Mesenchymal stem cell (in vitro differentiated cells and primary cell): ENCODE results near the gene CTSE.

Source experiments
- DNase-seq: peaks from one replicate; pipeline ENCODE4 v3.0.0-alpha.2; 2013
- H2AFZ ChIP-seq: one replicate; pipeline ENCODE4 v1.6.1; 2013; ENCODE audit warnings: low read depth, mild to moderate bottlenecking, control low read depth, inconsistent platforms, low read length, moderate library complexity
- H2AK5ac ChIP-seq: 2 replicates; pipeline ENCODE4 v1.6.1; 2013; ENCODE audit warnings: low read length, moderate library complexity, mild to moderate bottlenecking, inconsistent platforms; ENCODE audit not compliant: severe bottlenecking
- H2BK120ac ChIP-seq: one replicate; pipeline ENCODE4 v1.6.1; 2013; ENCODE audit warnings: low read depth, mild to moderate bottlenecking, inconsistent platforms, low read length, moderate library complexity
- H2BK12ac ChIP-seq, 2 experiments: one replicate each; pipeline ENCODE4 v1.6.1; 2013; ENCODE audit warnings: inconsistent platforms in 2 of 2, low read length in 2 of 2, mild to moderate bottlenecking in 2 of 2, moderate library complexity in 2 of 2, control low read depth in 1 of 2
- H2BK15ac ChIP-seq: one replicate; pipeline ENCODE4 v1.6.1; 2013; ENCODE audit warnings: mild to moderate bottlenecking, low read depth, inconsistent platforms; ENCODE audit not compliant: poor library complexity, severe bottlenecking
- H2BK5ac ChIP-seq: 2 replicates; pipeline ENCODE4 v1.6.1; 2013; ENCODE audit warnings: low read depth, mild to moderate bottlenecking, low read length, control low read depth, inconsistent platforms; ENCODE audit not compliant: poor library complexity, severe bottlenecking
- H3K14ac ChIP-seq, 2 experiments: one replicate each; pipeline ENCODE4 v1.6.1; 2013; ENCODE audit warnings: inconsistent platforms in 2 of 2, low read length in 2 of 2, control low read depth in 1 of 2, mild to moderate bottlenecking in 1 of 2, moderate library complexity in 1 of 2
- H3K18ac ChIP-seq, 2 experiments: one replicate each; pipeline ENCODE4 v1.6.1; 2013; ENCODE audit warnings: inconsistent platforms in 2 of 2, low read length in 2 of 2, control low read depth in 1 of 2, low read depth in 1 of 2, mild to moderate bottlenecking in 1 of 2
- H3K23ac ChIP-seq, 2 experiments: one replicate each; pipeline ENCODE4 v1.6.1; 2013; ENCODE audit warnings: inconsistent platforms in 2 of 2, low read length in 2 of 2, mild to moderate bottlenecking in 2 of 2, moderate library complexity in 2 of 2, control low read depth in 1 of 2
- H3K27ac ChIP-seq: 2 replicates; pipeline ENCODE4 v1.5.1; 2013; ENCODE audit warnings: mild to moderate bottlenecking, moderate library complexity, low read length, control low read depth, inconsistent platforms; ENCODE audit not compliant: poor library complexity, severe bottlenecking
- H3K27me3 ChIP-seq, 2 experiments: 2 replicates each; pipeline versions ENCODE4 v1.6.1 to v1.7.0; 2013; ENCODE audit warnings: low read length in 2 of 2, mild to moderate bottlenecking in 2 of 2, moderate library complexity in 2 of 2, control low read depth in 1 of 2, inconsistent platforms in 1 of 2; ENCODE audit not compliant: control insufficient read depth in 1 of 2, insufficient read depth in 1 of 2
- H3K36me3 ChIP-seq, 2 experiments: 2 replicates each; pipeline versions ENCODE4 v1.6.1 to v1.7.0; 2013; ENCODE audit warnings: low read length in 2 of 2, control low read depth in 1 of 2, inconsistent platforms in 1 of 2, low read depth in 1 of 2, mild to moderate bottlenecking in 1 of 2; ENCODE audit not compliant: insufficient read depth in 2 of 2, control insufficient read depth in 1 of 2
- H3K4ac ChIP-seq, 2 experiments: one replicate each; pipeline ENCODE4 v1.6.1; 2013; ENCODE audit warnings: inconsistent platforms in 2 of 2, low read length in 2 of 2, mild to moderate bottlenecking in 2 of 2, moderate library complexity in 2 of 2, control low read depth in 1 of 2, low read depth in 1 of 2
- H3K4me1 ChIP-seq: 2 replicates; pipeline ENCODE4 v1.6.1; 2013; ENCODE audit warnings: low read depth, low read length, control low read depth; ENCODE audit not compliant: control insufficient read depth, insufficient read depth
- H3K4me2 ChIP-seq: 2 replicates; pipeline ENCODE4 v1.6.1; 2013; ENCODE audit warnings: low read length, mild to moderate bottlenecking, inconsistent platforms; ENCODE audit not compliant: poor library complexity, severe bottlenecking
- H3K4me3 ChIP-seq, 2 experiments: 2 replicates each; pipeline versions ENCODE4 v1.5.1 to v1.7.0; 2013; ENCODE audit warnings: low read length in 2 of 2, mild to moderate bottlenecking in 2 of 2, control low read depth in 1 of 2, low read depth in 1 of 2; ENCODE audit not compliant: insufficient read depth in 1 of 2
- H3K79me1 ChIP-seq: replicated peaks from 2 replicates; pipeline ENCODE4 v1.6.1; 2013; ENCODE audit warnings: mild to moderate bottlenecking, control low read depth, low read length, inconsistent platforms; ENCODE audit not compliant: poor library complexity, severe bottlenecking
- H3K9ac ChIP-seq: 2 replicates; pipeline ENCODE4 v1.7.0; 2013; ENCODE audit warnings: mild to moderate bottlenecking, low read length, moderate library complexity
- H3K9me3 ChIP-seq: 2 replicates; pipeline ENCODE4 v1.7.0; 2013; ENCODE audit warnings: mild to moderate bottlenecking, low read length; ENCODE audit not compliant: control insufficient read depth
- H4K8ac ChIP-seq: one replicate; pipeline ENCODE4 v1.6.1; 2013; ENCODE audit warnings: inconsistent platforms, mild to moderate bottlenecking, low read length, moderate library complexity
- H4K91ac ChIP-seq: one replicate; pipeline ENCODE4 v1.6.1; 2013; ENCODE audit warnings: mild to moderate bottlenecking, low read length, inconsistent platforms
- WGBS: methylation state at CpG from one replicate; pipeline ENCODE4 v1.1.7; 2013; ENCODE audit warnings: mixed read lengths; 5-methylcytosine and 5-hydroxymethylcytosine counted together

Gene CTSE

GRCh38 chr1:206029484-206029883, 5.8 kb upstream of the CTSE start:
- no peak for DNase-seq
- H3K14ac ChIP-seq = no peak overlapping the region
- peaks cover 5% of the 10 kb centered on the region for H3K4me1 ChIP-seq
- no peak overlapping the region for H3K9ac ChIP-seq
- H3K36me3 ChIP-seq = no peaks in the 10 kb centered on the region
- no peak overlapping the region for H3K23ac ChIP-seq
- WGBS = 81% methylated on average over 4 of the region's 4 CpGs
- no peaks in the 10 kb centered on the region for H3K9me3 ChIP-seq
- H3K79me1 ChIP-seq = peaks cover 1% of the 10 kb centered on the region
- H3K4me2 ChIP-seq = no peak overlapping the region
- H3K27me3 ChIP-seq = peaks cover 0 to 11% of the 10 kb centered on the region in 2 experiments
- H4K91ac ChIP-seq = no peak overlapping the region
- no peak overlapping the region for H3K4me3 ChIP-seq
- no peak overlapping the region for H2BK120ac ChIP-seq
- no peak overlapping the region for H3K27ac ChIP-seq
- H2BK12ac ChIP-seq = no peak overlapping the region
- H3K18ac ChIP-seq = no peak overlapping the region
- no peak overlapping the region for H2BK5ac ChIP-seq
- H2AK5ac ChIP-seq = no peak overlapping the region
- H2AFZ ChIP-seq = no peak overlapping the region
- no peak overlapping the region for H3K4ac ChIP-seq
- no peak overlapping the region for H4K8ac ChIP-seq
- no peak overlapping the region for H2BK15ac ChIP-seq

- H2BK12ac ChIP-seq = no peak overlapping the region
Observed at GRCh38 chr1:206025283-206025820, 1.7 kb upstream of the CTSE start.

GRCh38 chr1:206022766-206023165, 929 bp downstream of the CTSE start:
- Histone ChIP-seq H2BK5ac (no peak overlapping the region), H3K9me3 (no peaks in the 10 kb centered on the region), H3K14ac (no peak overlapping the region), H3K27me3 (peaks cover 0 to 3% of the 10 kb centered on the region in 2 experiments), H3K4me3 (no peak overlapping the region), H3K23ac (no peak overlapping the region), H2BK120ac (no peak overlapping the region), H3K79me1 (no peaks in the 10 kb centered on the region), H2AFZ (no peak overlapping the region), H3K36me3 (no peaks in the 10 kb centered on the region), H3K4me2 (no peak overlapping the region), H2BK12ac (no peak overlapping the region), H4K91ac (no peak overlapping the region), H3K4ac (no peak overlapping the region), H2BK15ac (no peak overlapping the region), H3K9ac (no peak overlapping the region), H4K8ac (no peak overlapping the region), H3K27ac (no peak overlapping the region), H3K18ac (no peak overlapping the region), H3K4me1 (peaks cover 6% of the 10 kb centered on the region), H2AK5ac (no peak overlapping the region)
- 92% methylated on average over 6 of the region's 7 CpGs for WGBS
- DNase-seq = no peak

More at GRCh38 chr1:206025283-206025820, 1.7 kb upstream of the CTSE start:
- Histone ChIP-seq H3K79me1 (peaks cover 1% of the 10 kb centered on the region), H3K9ac (no peak overlapping the region), H3K36me3 (no peaks in the 10 kb centered on the region), H3K4me2 (no peak overlapping the region), H4K8ac (no peak overlapping the region), H2BK15ac (no peak overlapping the region), H3K23ac (no peak overlapping the region), H3K4ac (no peak overlapping the region), H2BK120ac (no peak overlapping the region), H3K14ac (no peak overlapping the region), H2AK5ac (no peak overlapping the region), H2BK5ac (no peak overlapping the region), H2AFZ (no peak overlapping the region), H3K18ac (no peak overlapping the region), H3K4me3 (no peak overlapping the region), H3K27ac (no peak overlapping the region), H3K4me1 (peaks cover 9% of the 10 kb centered on the region), H3K27me3 (peaks cover 0 to 7% of the 10 kb centered on the region in 2 experiments), H4K91ac (no peak overlapping the region), H3K9me3 (no peaks in the 10 kb centered on the region)
- DNase-seq = no peak
- 48% methylated on average over 2 of the region's 3 CpGs for WGBS

GRCh38 chr1:206021626-206022365, 1.9 kb downstream of the CTSE start:
- Histone ChIP-seq H2BK15ac (no peak overlapping the region), H3K18ac (no peak overlapping the region), H2BK5ac (no peak overlapping the region), H3K4me1 (peaks cover 6% of the 10 kb centered on the region), H3K4me3 (no peak overlapping the region), H3K4ac (no peak overlapping the region), H3K4me2 (no peak overlapping the region), H3K9ac (no peak overlapping the region), H3K14ac (no peak overlapping the region), H2AFZ (no peak overlapping the region), H3K27ac (no peak overlapping the region), H4K8ac (no peak overlapping the region), H3K23ac (no peak overlapping the region), H2AK5ac (peak overlapping the region; percentile 34), H2BK120ac (no peak overlapping the region), H2BK12ac (no peak overlapping the region), H3K36me3 (no peaks in the 10 kb centered on the region), H3K9me3 (no peaks in the 10 kb centered on the region), H3K27me3 (peaks cover 0 to 3% of the 10 kb centered on the region in 2 experiments), H3K79me1 (no peaks in the 10 kb centered on the region), H4K91ac (no peak overlapping the region)
- no peak for DNase-seq
- 76% methylated on average over 3 of the region's 4 CpGs for WGBS
